ENCODE results near the gene FMO3. TPM values are rescaled to one million over a fixed set of nuclear protein-coding genes. Genes with fewer than 3 reads are reported as not detected.

The FMO3 gene
- total and polyA plus RNA-seq, 11 donors, result 0.58 to 2.7 (median 1.5) TPM

DNA sequence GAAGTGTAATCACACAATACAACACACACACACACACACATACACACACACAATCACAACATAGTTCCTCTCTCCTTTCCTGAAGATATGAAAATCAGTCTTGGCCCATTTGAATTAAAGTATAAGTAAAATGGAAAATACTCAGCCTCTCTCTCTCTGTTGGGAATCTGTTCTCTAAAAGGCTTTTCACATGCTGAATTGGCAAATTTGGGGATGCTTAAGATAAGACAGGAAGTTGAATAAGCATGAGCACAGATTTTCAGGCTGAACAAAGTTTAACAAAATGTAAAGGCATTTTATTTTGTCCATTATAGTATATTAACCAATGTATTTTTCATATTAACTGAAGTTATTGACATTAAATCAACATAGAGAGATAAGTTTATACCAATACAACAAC lies 70.7 kb downstream of the FMO3 start:
- intact Hi-C loops (cut with DNase I), result no loop called here
- H3K4me3 ChIP-seq, result no peak overlapping the region
- H3K36me3 ChIP-seq, result no peaks in the 10 kb centered on the region
- peaks cover 0 to 15% (median 2%) of the 10 kb centered on the region in 12 donors for H3K4me1 ChIP-seq
- H3K9me3 ChIP-seq, result peaks cover 0 to 6% (median 0%) of the 10 kb centered on the region in 12 donors
- TF ChIP-seq, protein P1, sequence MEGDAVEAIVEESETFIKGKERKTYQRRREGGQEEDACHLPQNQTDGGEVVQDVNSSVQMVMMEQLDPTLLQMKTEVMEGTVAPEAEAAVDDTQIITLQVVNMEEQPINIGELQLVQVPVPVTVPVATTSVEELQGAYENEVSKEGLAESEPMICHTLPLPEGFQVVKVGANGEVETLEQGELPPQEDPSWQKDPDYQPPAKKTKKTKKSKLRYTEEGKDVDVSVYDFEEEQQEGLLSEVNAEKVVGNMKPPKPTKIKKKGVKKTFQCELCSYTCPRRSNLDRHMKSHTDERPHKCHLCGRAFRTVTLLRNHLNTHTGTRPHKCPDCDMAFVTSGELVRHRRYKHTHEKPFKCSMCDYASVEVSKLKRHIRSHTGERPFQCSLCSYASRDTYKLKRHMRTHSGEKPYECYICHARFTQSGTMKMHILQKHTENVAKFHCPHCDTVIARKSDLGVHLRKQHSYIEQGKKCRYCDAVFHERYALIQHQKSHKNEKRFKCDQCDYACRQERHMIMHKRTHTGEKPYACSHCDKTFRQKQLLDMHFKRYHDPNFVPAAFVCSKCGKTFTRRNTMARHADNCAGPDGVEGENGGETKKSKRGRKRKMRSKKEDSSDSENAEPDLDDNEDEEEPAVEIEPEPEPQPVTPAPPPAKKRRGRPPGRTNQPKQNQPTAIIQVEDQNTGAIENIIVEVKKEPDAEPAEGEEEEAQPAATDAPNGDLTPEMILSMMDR (IDR thresholded peaks at IDR 0.05), result no peak
- no peak for TF ChIP-seq POLR2A (IDR thresholded peaks at IDR 0.05)
- no peaks in the 10 kb centered on the region for H3K27me3 ChIP-seq
- peak overlapping the region in 2 of 12 donors; percentile 42 to 66 for H3K27ac ChIP-seq
- no peak for DNase-seq
- no peak for ATAC-seq

DNA sequence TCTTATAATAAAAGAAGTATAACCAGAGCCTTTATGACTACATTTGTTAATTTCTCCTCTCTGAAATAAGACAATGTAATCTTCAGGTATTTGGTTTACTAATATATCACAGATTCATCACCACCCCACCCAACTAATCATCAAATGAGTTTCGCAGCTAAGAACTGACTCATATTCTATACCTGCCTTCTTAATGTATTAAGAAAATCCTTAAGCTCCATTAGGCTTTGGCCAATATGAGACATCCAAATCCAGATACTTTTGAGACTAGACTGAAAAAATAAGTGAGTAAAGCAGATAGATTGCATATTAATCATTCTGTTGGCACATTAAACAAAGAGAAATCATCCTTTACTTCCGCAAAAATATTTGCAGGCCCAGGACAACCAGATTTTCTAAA lies 75.7 kb downstream of the FMO3 start:
- WGBS, 4 donors, result 95 to 99% (median 96%) methylated on average over 2 of the region's 2 CpGs
- no peak overlapping the region for H3K4me3 ChIP-seq
- no peaks in the 10 kb centered on the region for H3K27me3 ChIP-seq
- H3K4me1 ChIP-seq, result peaks cover 0 to 8% (median 0%) of the 10 kb centered on the region in 12 donors
- no peak overlapping the region for H3K27ac ChIP-seq
- ATAC-seq (no peak), DNase-seq (no peak)
- H3K36me3 ChIP-seq, result no peaks in the 10 kb centered on the region
- intact Hi-C loops (cut with DNase I), result no loop called here
- H3K9me3 ChIP-seq, result no peaks in the 10 kb centered on the region
- TF ChIP-seq POLR2A (IDR thresholded peaks at IDR 0.05), result no peak
- TF ChIP-seq, protein P1 (IDR thresholded peaks at IDR 0.05), result no peak

MicroRNAs within 50 kb of the gene (microRNA counts, 767-probe panel; counts per million panel counts)
- 0 to 71.6 counts per million in 2 donors for microRNA hsa-miR-1295a

Small RNA genes within 50 kb of the gene (microRNA-seq; reads per million reads assigned to microRNA genes)
- 0 reads per million in 4 donors for gene MIR1295A
- 0 reads per million in 4 donors for gene MIR1295B

Other genes with a start within 250 kb of the FMO3 start
- gene MROH9, start 155.4 kb upstream of the FMO3 start, total RNA-seq, result not detected
- gene MROH9, start 155.4 kb upstream of the FMO3 start, polyA plus RNA-seq, result not detected
- 10 to 100 TPM; 17.8 to 65.6 (median 31.3) TPM for gene FMO2, start 94.4 kb downstream of the FMO3 start, total RNA-seq
- 10 to 100 TPM in 1 of 2 donors, 1 to 10 TPM in 1; 7.5 to 24.4 TPM for gene FMO2, start 94.4 kb downstream of the FMO3 start, polyA plus RNA-seq
- gene FMO1, start 157.6 kb downstream of the FMO3 start, total RNA-seq, result 1 to 10 TPM in 2 of 9 donors, under 1 TPM in 6, not detected in 1; 0.23 to 7.0 (median 0.59) TPM
- gene FMO1, start 157.6 kb downstream of the FMO3 start, polyA plus RNA-seq, result under 1 TPM in 1 of 2 donors, not detected in 1; 0.15 TPM
- gene FMO4, start 223.3 kb downstream of the FMO3 start, total RNA-seq, result 10 to 100 TPM in 1 of 9 donors, 1 to 10 TPM in 8; 2.7 to 10.1 (median 5.9) TPM
- 1 to 10 TPM; 1.9 to 4.9 TPM for gene FMO4, start 223.3 kb downstream of the FMO3 start, polyA plus RNA-seq